ENCODE measurements around the gene JUNB.

JUNB gene

GRCh38 chr19:12789904-12790619, 1.2 kb upstream of the JUNB start:
- Histone ChIP-seq H3K27ac (ENCODE audit: low read length) (peak overlapping the region; percentile 97), H3K36me3 (replicated peaks; ENCODE audit: low read depth, low read length) (peaks cover 16% of the 10 kb centered on the region), H3K4me2 (ENCODE audit: low read length) (peak overlapping the region; percentile 96), H3K4me3 (ENCODE audit: low read length) (peak overlapping the region; percentile 87), H3K79me2 (ENCODE audit: low read length) (peaks cover 50% of the 10 kb centered on the region), H4K20me1 (ENCODE audit: insufficient read depth, low read length) (peaks cover 4% of the 10 kb centered on the region; the same call in 1 of the 2 replicates), H3K27me3 (ENCODE audit: low read depth, low read length) (no peaks in the 10 kb centered on the region), H3K4me1 (ENCODE audit: low read length) (peaks cover 57% of the 10 kb centered on the region), H2AFZ (ENCODE audit: low read depth, low read length) (no peak overlapping the region), H3K9ac (ENCODE audit: low read length) (peak overlapping the region; percentile 100), H3K9me3 (ENCODE audit: insufficient read depth, low read length) (no peaks in the 10 kb centered on the region)
- TF ChIP-seq CTCF (IDR thresholded peaks at IDR 0.05; ENCODE audit: low read depth, low read length) (no peak), EZH2phosphoT487 (IDR thresholded peaks at IDR 0.05; ENCODE audit: low read depth) (no peak)

- H3K79me2 ChIP-seq (ENCODE audit: low read length), result peaks cover 54% of the 10 kb centered on the region
- H3K9me3 ChIP-seq (ENCODE audit: insufficient read depth, low read length), result no peaks in the 10 kb centered on the region
- TF ChIP-seq CTCF (IDR thresholded peaks at IDR 0.05; ENCODE audit: low read depth, low read length) (no peak), EZH2phosphoT487 (IDR thresholded peaks at IDR 0.05; ENCODE audit: low read depth) (no peak)
- H3K4me3 ChIP-seq (ENCODE audit: low read length), result peak overlapping the region; percentile 87
- H3K4me2 ChIP-seq (ENCODE audit: low read length), result peak overlapping the region; percentile 96
- H3K4me1 ChIP-seq (ENCODE audit: low read length), result peaks cover 56% of the 10 kb centered on the region
- H3K27ac ChIP-seq (ENCODE audit: low read length), result peak overlapping the region; percentile 97
- no peak overlapping the region for H2AFZ ChIP-seq (ENCODE audit: low read depth, low read length)
- peak overlapping the region; percentile 89 for H3K9ac ChIP-seq (ENCODE audit: low read length)
- peaks cover 4% of the 10 kb centered on the region; the same call in 1 of the 2 replicates for H4K20me1 ChIP-seq (ENCODE audit: insufficient read depth, low read length)
- no peaks in the 10 kb centered on the region for H3K27me3 ChIP-seq (ENCODE audit: low read depth, low read length)
- peaks cover 16% of the 10 kb centered on the region for H3K36me3 ChIP-seq (replicated peaks; ENCODE audit: low read depth, low read length)
Measured at GRCh38 chr19:12790628-12791344, 500 bp upstream of the JUNB start.

GRCh38 chr19:12792051-12792852, 966 bp downstream of the JUNB start:
- no peaks in the 10 kb centered on the region for H3K27me3 ChIP-seq (ENCODE audit: low read depth, low read length)
- peak overlapping the region; percentile 92 for H3K27ac ChIP-seq (ENCODE audit: low read length)
- peaks cover 19% of the 10 kb centered on the region for H3K36me3 ChIP-seq (replicated peaks; ENCODE audit: low read depth, low read length)
- H3K9me3 ChIP-seq (ENCODE audit: insufficient read depth, low read length), result no peaks in the 10 kb centered on the region
- H3K4me1 ChIP-seq (ENCODE audit: low read length), result peaks cover 53% of the 10 kb centered on the region
- peak overlapping the region; percentile 98 for H3K9ac ChIP-seq (ENCODE audit: low read length)
- TF ChIP-seq CTCF (IDR thresholded peaks at IDR 0.05; ENCODE audit: low read depth, low read length) (no peak), EZH2phosphoT487 (IDR thresholded peaks at IDR 0.05; ENCODE audit: low read depth) (no peak)
- H3K79me2 ChIP-seq (ENCODE audit: low read length), result peaks cover 55% of the 10 kb centered on the region
- H3K4me3 ChIP-seq (ENCODE audit: low read length), result peak overlapping the region; percentile 87
- peaks cover 4% of the 10 kb centered on the region; the same call in 1 of the 2 replicates for H4K20me1 ChIP-seq (ENCODE audit: insufficient read depth, low read length)
- no peak overlapping the region for H2AFZ ChIP-seq (ENCODE audit: low read depth, low read length)
- H3K4me2 ChIP-seq (ENCODE audit: low read length), result peak overlapping the region; percentile 75
